OCI-M2 (cell line): ENCODE measurements around the gene TMEM185B.
"Not testable (repeated sequence)": the region's sequence is repeated elsewhere in the genome, so short reads cannot be mapped to it uniquely, and the experiment has no call there.

Experiments
- DNase-seq: peaks from one replicate; lab custom pipeline; 2025; ENCODE audit not compliant: unreplicated experiment; lab: John Stamatoyannopoulos, UW

Gene TMEM185B

GRCh38 chr2:120251880-120252224 is 28.7 kb upstream of the TMEM185B start:
- no peak for DNase-seq

GRCh38 chr2:120251078-120251477 is 27.9 kb upstream of the TMEM185B start:
- DNase-seq, result no peak

GRCh38 chr2:120250640-120251039 is 27.4 kb upstream of the TMEM185B start:
- DNase-seq, result no peak

- DNase-seq, result no peak
Measured at GRCh38 chr2:120247851-120248250, 24.7 kb upstream of the TMEM185B start.

- no peak for DNase-seq
Measured at GRCh38 chr2:120246546-120247300, 23.5 kb upstream of the TMEM185B start.

GRCh38 chr2:120245520-120246332 is 22.5 kb upstream of the TMEM185B start:
- DNase-seq, result no peak

GRCh38 chr2:120244656-120245519 is 21.7 kb upstream of the TMEM185B start:
- DNase-seq, result no peak

GRCh38 chr2:120243875-120244553 is 20.8 kb upstream of the TMEM185B start:
- no peak for DNase-seq

- DNase-seq, result no peak
Measured at GRCh38 chr2:120243211-120243610, 20.0 kb upstream of the TMEM185B start.

GRCh38 chr2:120241684-120242083 is 18.5 kb upstream of the TMEM185B start:
- no peak for DNase-seq

GRCh38 chr2:120240901-120241429 is 17.8 kb upstream of the TMEM185B start:
- no peak for DNase-seq

- no peak for DNase-seq
Measured at GRCh38 chr2:120239488-120240287, 16.5 kb upstream of the TMEM185B start.

- no peak for DNase-seq
Measured at GRCh38 chr2:120238728-120239487, 15.7 kb upstream of the TMEM185B start.

- no peak for DNase-seq
Measured at GRCh38 chr2:120237491-120237902, 14.3 kb upstream of the TMEM185B start.

- no peak for DNase-seq
Measured at GRCh38 chr2:120236791-120237190, 13.6 kb upstream of the TMEM185B start.

- no peak for DNase-seq
Measured at GRCh38 chr2:120236316-120236715, 13.1 kb upstream of the TMEM185B start.

- DNase-seq, result no peak
Measured at GRCh38 chr2:120235681-120236080, 12.5 kb upstream of the TMEM185B start.

GRCh38 chr2:120235158-120235557 is 12.0 kb upstream of the TMEM185B start:
- DNase-seq, result not testable (repeated sequence)

- no peak for DNase-seq
Measured at GRCh38 chr2:120233292-120233691, 10.1 kb upstream of the TMEM185B start.
